ENCODE results near the gene WDR3.
"Not testable (repeated sequence)": the region's sequence is repeated elsewhere in the genome, so short reads cannot be mapped to it uniquely, and the experiment has no call there.

Gene WDR3

GRCh38 chr1:117929343-117930172, at the start of gene WDR3, which contains the start of gene GDAP2:
Gene WDR3, plus strand, starts transcription at chr1:117929739. Its CDS starts 3,581 bp downstream, at chr1:117933320.
Gene GDAP2, minus strand, starts transcription at chr1:117929621. Its CDS starts 9,264 bp downstream, at chr1:117920357.
- DNase-seq = peak; percentile 94

- DNase-seq = no peak
Observed at GRCh38 chr1:117883616-117884015, 45.9 kb upstream of the WDR3 start.

GRCh38 chr1:117886101-117886795, 43.3 kb upstream of the WDR3 start:
- DNase-seq = no peak

- no peak for DNase-seq
Observed at GRCh38 chr1:117890452-117890851, 39.1 kb upstream of the WDR3 start.

GRCh38 chr1:117892512-117892911, 37.0 kb upstream of the WDR3 start:
- no peak for DNase-seq

- DNase-seq = no peak
Observed at GRCh38 chr1:117894078-117894477, 35.5 kb upstream of the WDR3 start.

- peak; percentile 32 for DNase-seq
Observed at GRCh38 chr1:117895482-117896114, 33.9 kb upstream of the WDR3 start.

- no peak for DNase-seq
Observed at GRCh38 chr1:117897551-117897950, 32.0 kb upstream of the WDR3 start.

GRCh38 chr1:117899801-117900200, 29.7 kb upstream of the WDR3 start:
- no peak for DNase-seq

GRCh38 chr1:117902944-117903343, 26.6 kb upstream of the WDR3 start:
- no peak for DNase-seq

GRCh38 chr1:117904485-117904884, 25.1 kb upstream of the WDR3 start:
- no peak for DNase-seq

GRCh38 chr1:117905019-117905418, 24.5 kb upstream of the WDR3 start:
- no peak for DNase-seq

- no peak for DNase-seq
Observed at GRCh38 chr1:117911051-117911450, 18.5 kb upstream of the WDR3 start.

GRCh38 chr1:117919376-117919775, 10.2 kb upstream of the WDR3 start:
- no peak for DNase-seq

- no peak for DNase-seq
Observed at GRCh38 chr1:117921991-117922390, 7.5 kb upstream of the WDR3 start.

- DNase-seq = not testable (repeated sequence)
Observed at GRCh38 chr1:117922717-117923116, 6.8 kb upstream of the WDR3 start.

GRCh38 chr1:117925981-117926380, 3.6 kb upstream of the WDR3 start:
- no peak for DNase-seq

GRCh38 chr1:117928881-117929342, 627 bp upstream of the WDR3 start:
- DNase-seq = no peak

- DNase-seq = no peak
Observed at GRCh38 chr1:117930173-117930447, 571 bp downstream of the WDR3 start.

GRCh38 chr1:117930484-117930883, 945 bp downstream of the WDR3 start:
- DNase-seq = no peak

- DNase-seq = no peak
Observed at GRCh38 chr1:117932576-117932975, 3.0 kb downstream of the WDR3 start.

GRCh38 chr1:117933769-117934168, 4.2 kb downstream of the WDR3 start:
- DNase-seq = no peak

GRCh38 chr1:117942293-117942692, 12.8 kb downstream of the WDR3 start:
- no peak for DNase-seq

- no peak for DNase-seq
Observed at GRCh38 chr1:117952386-117952785, 22.8 kb downstream of the WDR3 start.
